Suprapubic skin (tissue), 4 donors: ENCODE measurements around the gene OR2AG2.

Source experiments
- EP300 ChIP-seq: sonication (generic); formaldehyde crosslinking; IDR thresholded peaks from one replicate; pipeline ENCODE4 v1.6.1; 2017; ENCODE audit warnings: antibody characterized with exemption
- POLR2A ChIP-seq, 2 donors: fragments of 450-650 bp; IDR thresholded peaks; one replicate each; pipeline ENCODE4 v1.6.1; 2017; ENCODE audit warnings: antibody characterized with exemption in 2 of 2, mild to moderate bottlenecking in 2 of 2, moderate library complexity in 2 of 2
- POLR2AphosphoS5 ChIP-seq, 3 donors: sonication (generic); formaldehyde crosslinking; IDR thresholded peaks; one replicate each; pipeline ENCODE4 v1.6.1; 2017; ENCODE audit warnings: antibody characterized with exemption in 3 of 3
- TF ChIP-seq, protein P1 (sequence below), 2 donors: fragments of 200-600 bp in 1 of 2; fragments of 450-650 bp in 1 of 2; sonication (generic) in 1 of 2; IDR thresholded peaks; one replicate each; pipeline ENCODE4 v1.5.1; 2016 to 2019; ENCODE audit warnings: antibody characterized with exemption in 2 of 2, mild to moderate bottlenecking in 1 of 2, moderate library complexity in 1 of 2

DNA sequence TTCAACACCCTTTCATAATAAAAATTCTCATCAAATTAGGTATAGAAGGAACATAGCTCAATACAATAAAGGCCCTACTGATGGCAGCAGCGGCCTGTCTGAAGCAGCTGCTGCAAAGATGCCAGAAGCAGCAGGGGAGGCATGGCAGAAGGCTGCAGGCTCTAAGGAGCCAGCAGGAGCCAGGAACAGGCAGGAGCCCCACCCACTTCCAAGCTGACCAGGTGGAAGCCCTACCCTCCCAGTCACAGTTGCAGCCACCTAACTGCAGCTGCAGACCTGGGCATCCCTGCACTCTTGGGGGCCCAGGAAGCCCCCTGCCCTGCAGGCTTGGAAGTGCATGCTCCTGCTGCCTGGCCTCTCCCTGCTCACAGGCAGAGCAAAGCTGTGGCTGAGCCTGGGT, 45.9 kb upstream of the OR2AG2 start:
- TF ChIP-seq, protein P1, sequence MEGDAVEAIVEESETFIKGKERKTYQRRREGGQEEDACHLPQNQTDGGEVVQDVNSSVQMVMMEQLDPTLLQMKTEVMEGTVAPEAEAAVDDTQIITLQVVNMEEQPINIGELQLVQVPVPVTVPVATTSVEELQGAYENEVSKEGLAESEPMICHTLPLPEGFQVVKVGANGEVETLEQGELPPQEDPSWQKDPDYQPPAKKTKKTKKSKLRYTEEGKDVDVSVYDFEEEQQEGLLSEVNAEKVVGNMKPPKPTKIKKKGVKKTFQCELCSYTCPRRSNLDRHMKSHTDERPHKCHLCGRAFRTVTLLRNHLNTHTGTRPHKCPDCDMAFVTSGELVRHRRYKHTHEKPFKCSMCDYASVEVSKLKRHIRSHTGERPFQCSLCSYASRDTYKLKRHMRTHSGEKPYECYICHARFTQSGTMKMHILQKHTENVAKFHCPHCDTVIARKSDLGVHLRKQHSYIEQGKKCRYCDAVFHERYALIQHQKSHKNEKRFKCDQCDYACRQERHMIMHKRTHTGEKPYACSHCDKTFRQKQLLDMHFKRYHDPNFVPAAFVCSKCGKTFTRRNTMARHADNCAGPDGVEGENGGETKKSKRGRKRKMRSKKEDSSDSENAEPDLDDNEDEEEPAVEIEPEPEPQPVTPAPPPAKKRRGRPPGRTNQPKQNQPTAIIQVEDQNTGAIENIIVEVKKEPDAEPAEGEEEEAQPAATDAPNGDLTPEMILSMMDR (IDR thresholded peaks at IDR 0.05): no peak
- no peak for TF ChIP-seq POLR2A (IDR thresholded peaks at IDR 0.05)
- no peak for TF ChIP-seq POLR2AphosphoS5 (IDR thresholded peaks at IDR 0.05)
- TF ChIP-seq EP300: no peak
